GM19238 (cell line): ENCODE results near the gene F13B.
"Not testable (repeated sequence)": the region's sequence is repeated elsewhere in the genome, so short reads cannot be mapped to it uniquely, and the experiment has no call there.

Experiments used
- DNase-seq: peaks from one replicate; pipeline ENCODE4 v3.0.0; 2011; ENCODE audit warnings: low spot score; ENCODE audit not compliant: insufficient read length

Gene F13B

GRCh38 chr1:197066719-197067456 lies at the start of gene F13B:
F13B (minus strand) TSS chr1:197067260; CDS start chr1:197067223, 37 bp downstream.
- no peak for DNase-seq

- DNase-seq, result no peak
These were observed 49.1 kb upstream of the F13B start for GRCh38 chr1:197116156-197116555.

- DNase-seq, result no peak
These were observed 39.8 kb upstream of the F13B start for GRCh38 chr1:197106869-197107268.

GRCh38 chr1:197103300-197103699 lies 36.2 kb upstream of the F13B start:
- DNase-seq, result no peak

GRCh38 chr1:197101978-197102377 lies 34.9 kb upstream of the F13B start:
- DNase-seq, result no peak

- no peak for DNase-seq
These were observed 33.6 kb upstream of the F13B start for GRCh38 chr1:197100677-197101076.

GRCh38 chr1:197099444-197099843 lies 32.4 kb upstream of the F13B start:
- DNase-seq, result no peak

GRCh38 chr1:197096971-197097370 lies 29.9 kb upstream of the F13B start:
- not testable (repeated sequence) for DNase-seq

- DNase-seq, result no peak
These were observed 29.1 kb upstream of the F13B start for GRCh38 chr1:197096137-197096536.

- no peak for DNase-seq
These were observed 26.3 kb upstream of the F13B start for GRCh38 chr1:197093226-197093885.

- DNase-seq, result no peak
These were observed 25.5 kb upstream of the F13B start for GRCh38 chr1:197092491-197093023.

GRCh38 chr1:197083474-197083873 lies 16.4 kb upstream of the F13B start:
- no peak for DNase-seq

GRCh38 chr1:197081117-197081753 lies 14.2 kb upstream of the F13B start:
- DNase-seq, result no peak

GRCh38 chr1:197080323-197080722 lies 13.3 kb upstream of the F13B start:
- DNase-seq, result no peak

- DNase-seq, result no peak
These were observed 9.5 kb upstream of the F13B start for GRCh38 chr1:197076585-197076984.

GRCh38 chr1:197073978-197074377 lies 6.9 kb upstream of the F13B start:
- DNase-seq, result no peak

- DNase-seq, result no peak
These were observed 378 bp upstream of the F13B start for GRCh38 chr1:197067457-197067818.

- no peak for DNase-seq
These were observed 783 bp downstream of the F13B start for GRCh38 chr1:197066277-197066676.

- no peak for DNase-seq
These were observed 1.5 kb downstream of the F13B start for GRCh38 chr1:197065559-197065958.

GRCh38 chr1:197063212-197063611 lies 3.8 kb downstream of the F13B start:
- no peak for DNase-seq

GRCh38 chr1:197062692-197063091 lies 4.4 kb downstream of the F13B start:
- peak; percentile 2 for DNase-seq

- DNase-seq, result no peak
These were observed 18.0 kb downstream of the F13B start for GRCh38 chr1:197049100-197049499.
